ENCODE data around the gene RAC2. TPM values are rescaled to one million over a fixed set of nuclear protein-coding genes. Genes with fewer than 3 reads are reported as not detected.

Gene RAC2
- polyA plus RNA-seq, 1 donor, result 22.6 TPM

GRCh38 chr22:37185646-37186227 lies 58.3 kb downstream of the RAC2 start:
- Histone ChIP-seq H3K27ac (ENCODE audit: low read length) (no peak overlapping the region), H3K9me3 (ENCODE audit: control insufficient read depth, low read depth, low read length) (no peaks in the 10 kb centered on the region), H3K4me1 (ENCODE audit: control insufficient read depth, insufficient read depth, low read length) (peaks cover 34% of the 10 kb centered on the region), H3K4me3 (ENCODE audit: low read length) (no peak overlapping the region), H3K27me3 (ENCODE audit: control insufficient read depth, insufficient read depth, low read length) (no peaks in the 10 kb centered on the region), H3K36me3 (ENCODE audit: control insufficient read depth, insufficient read depth, low read length) (peaks cover 7% of the 10 kb centered on the region)
- WGBS (ENCODE audit: insufficient coverage, low lambda C conversion rate), result 30% methylated on average over 3 of the region's 13 CpGs
- no peak for DNase-seq

- Histone ChIP-seq H3K27ac (ENCODE audit: low read length) (no peak overlapping the region), H3K9me3 (ENCODE audit: control insufficient read depth, low read depth, low read length) (no peaks in the 10 kb centered on the region), H3K36me3 (ENCODE audit: control insufficient read depth, insufficient read depth, low read length) (peaks cover 7% of the 10 kb centered on the region), H3K4me3 (ENCODE audit: low read length) (no peak overlapping the region), H3K4me1 (ENCODE audit: control insufficient read depth, insufficient read depth, low read length) (peaks cover 33% of the 10 kb centered on the region), H3K27me3 (ENCODE audit: control insufficient read depth, insufficient read depth, low read length) (no peaks in the 10 kb centered on the region)
- no peak for DNase-seq
- no CpG with 5 or more reads among the region's 18 CpGs for WGBS (ENCODE audit: insufficient coverage, low lambda C conversion rate)
Measured at GRCh38 chr22:37184816-37185541, 59.1 kb downstream of the RAC2 start.

GRCh38 chr22:37184380-37184755 lies 59.7 kb downstream of the RAC2 start:
- Histone ChIP-seq H3K4me1 (ENCODE audit: control insufficient read depth, insufficient read depth, low read length) (peaks cover 29% of the 10 kb centered on the region), H3K27ac (ENCODE audit: low read length) (no peak overlapping the region), H3K9me3 (ENCODE audit: control insufficient read depth, low read depth, low read length) (no peaks in the 10 kb centered on the region), H3K36me3 (ENCODE audit: control insufficient read depth, insufficient read depth, low read length) (peaks cover 7% of the 10 kb centered on the region), H3K4me3 (ENCODE audit: low read length) (no peak overlapping the region), H3K27me3 (ENCODE audit: control insufficient read depth, insufficient read depth, low read length) (no peaks in the 10 kb centered on the region)
- no peak for DNase-seq
- no CpG with 5 or more reads among the region's 12 CpGs for WGBS (ENCODE audit: insufficient coverage, low lambda C conversion rate)

- Histone ChIP-seq H3K27ac (ENCODE audit: low read length) (no peak overlapping the region), H3K27me3 (ENCODE audit: control insufficient read depth, insufficient read depth, low read length) (no peaks in the 10 kb centered on the region), H3K4me1 (ENCODE audit: control insufficient read depth, insufficient read depth, low read length) (peaks cover 27% of the 10 kb centered on the region), H3K9me3 (ENCODE audit: control insufficient read depth, low read depth, low read length) (no peaks in the 10 kb centered on the region), H3K36me3 (ENCODE audit: control insufficient read depth, insufficient read depth, low read length) (peaks cover 7% of the 10 kb centered on the region), H3K4me3 (ENCODE audit: low read length) (no peak overlapping the region)
- WGBS (ENCODE audit: insufficient coverage, low lambda C conversion rate), result no CpG with 5 or more reads among the region's 17 CpGs
- no peak for DNase-seq
Measured at GRCh38 chr22:37183432-37184379, 60.4 kb downstream of the RAC2 start.

GRCh38 chr22:37182949-37183245 lies 61.2 kb downstream of the RAC2 start:
- H3K4me1 ChIP-seq (ENCODE audit: control insufficient read depth, insufficient read depth, low read length), result peaks cover 27% of the 10 kb centered on the region

GRCh38 chr22:37182101-37182948 lies 61.7 kb downstream of the RAC2 start:
- no peak overlapping the region for H3K27ac ChIP-seq (ENCODE audit: low read length)
- no peaks in the 10 kb centered on the region for H3K27me3 ChIP-seq (ENCODE audit: control insufficient read depth, insufficient read depth, low read length)
- WGBS (ENCODE audit: insufficient coverage, low lambda C conversion rate), result no CpG with 5 or more reads among the region's 37 CpGs
- peaks cover 7% of the 10 kb centered on the region for H3K36me3 ChIP-seq (ENCODE audit: control insufficient read depth, insufficient read depth, low read length)
- H3K9me3 ChIP-seq (ENCODE audit: control insufficient read depth, low read depth, low read length), result no peaks in the 10 kb centered on the region
- peaks cover 26% of the 10 kb centered on the region for H3K4me1 ChIP-seq (ENCODE audit: control insufficient read depth, insufficient read depth, low read length)
- H3K4me3 ChIP-seq (ENCODE audit: low read length), result no peak overlapping the region
- DNase-seq, result no peak

More at GRCh38 chr22:37182949-37183245, 61.2 kb downstream of the RAC2 start:
- Histone ChIP-seq H3K27ac (ENCODE audit: low read length) (no peak overlapping the region), H3K36me3 (ENCODE audit: control insufficient read depth, insufficient read depth, low read length) (peaks cover 7% of the 10 kb centered on the region), H3K27me3 (ENCODE audit: control insufficient read depth, insufficient read depth, low read length) (no peaks in the 10 kb centered on the region), H3K9me3 (ENCODE audit: control insufficient read depth, low read depth, low read length) (no peaks in the 10 kb centered on the region), H3K4me3 (ENCODE audit: low read length) (no peak overlapping the region)
- no peak for DNase-seq
- WGBS (ENCODE audit: insufficient coverage, low lambda C conversion rate), result no CpG with 5 or more reads among the region's 3 CpGs

- H3K4me1 ChIP-seq (ENCODE audit: control insufficient read depth, insufficient read depth, low read length), result peaks cover 22% of the 10 kb centered on the region
- no peaks in the 10 kb centered on the region for H3K27me3 ChIP-seq (ENCODE audit: control insufficient read depth, insufficient read depth, low read length)
- H3K4me3 ChIP-seq (ENCODE audit: low read length), result no peak overlapping the region
- peaks cover 7% of the 10 kb centered on the region for H3K36me3 ChIP-seq (ENCODE audit: control insufficient read depth, insufficient read depth, low read length)
- WGBS (ENCODE audit: insufficient coverage, low lambda C conversion rate), result 100% methylated on average over 1 of the region's 4 CpGs
- H3K27ac ChIP-seq (ENCODE audit: low read length), result no peak overlapping the region
- no peak for DNase-seq
- H3K9me3 ChIP-seq (ENCODE audit: control insufficient read depth, low read depth, low read length), result no peaks in the 10 kb centered on the region
Measured at GRCh38 chr22:37181681-37182080, 62.4 kb downstream of the RAC2 start.

- peaks cover 7% of the 10 kb centered on the region for H3K36me3 ChIP-seq (ENCODE audit: control insufficient read depth, insufficient read depth, low read length)
- H3K27me3 ChIP-seq (ENCODE audit: control insufficient read depth, insufficient read depth, low read length), result no peaks in the 10 kb centered on the region
- H3K9me3 ChIP-seq (ENCODE audit: control insufficient read depth, low read depth, low read length), result no peaks in the 10 kb centered on the region
- H3K4me1 ChIP-seq (ENCODE audit: control insufficient read depth, insufficient read depth, low read length), result peaks cover 22% of the 10 kb centered on the region
- no peak for DNase-seq
- H3K27ac ChIP-seq (ENCODE audit: low read length), result no peak overlapping the region
- no peak overlapping the region for H3K4me3 ChIP-seq (ENCODE audit: low read length)
- WGBS (ENCODE audit: insufficient coverage, low lambda C conversion rate), result no CpG with 5 or more reads among the region's 15 CpGs
Measured at GRCh38 chr22:37180531-37181231, 63.4 kb downstream of the RAC2 start.

- Histone ChIP-seq H3K27ac (ENCODE audit: low read length) (no peak overlapping the region), H3K9me3 (ENCODE audit: control insufficient read depth, low read depth, low read length) (no peaks in the 10 kb centered on the region), H3K36me3 (ENCODE audit: control insufficient read depth, insufficient read depth, low read length) (peaks cover 7% of the 10 kb centered on the region), H3K4me3 (ENCODE audit: low read length) (no peak overlapping the region), H3K27me3 (ENCODE audit: control insufficient read depth, insufficient read depth, low read length) (no peaks in the 10 kb centered on the region), H3K4me1 (ENCODE audit: control insufficient read depth, insufficient read depth, low read length) (peaks cover 22% of the 10 kb centered on the region)
- no peak for DNase-seq
- no CpG with 5 or more reads among the region's 31 CpGs for WGBS (ENCODE audit: insufficient coverage, low lambda C conversion rate)
Measured at GRCh38 chr22:37179622-37180420, 64.2 kb downstream of the RAC2 start.

Data from large intestine (tissue), 3 donors.